ENCODE data around the gene PACS1.
"Not testable (repeated sequence)": the region's sequence is repeated elsewhere in the genome, so short reads cannot be mapped to it uniquely, and the experiment has no call there.

Gene PACS1

DNA sequence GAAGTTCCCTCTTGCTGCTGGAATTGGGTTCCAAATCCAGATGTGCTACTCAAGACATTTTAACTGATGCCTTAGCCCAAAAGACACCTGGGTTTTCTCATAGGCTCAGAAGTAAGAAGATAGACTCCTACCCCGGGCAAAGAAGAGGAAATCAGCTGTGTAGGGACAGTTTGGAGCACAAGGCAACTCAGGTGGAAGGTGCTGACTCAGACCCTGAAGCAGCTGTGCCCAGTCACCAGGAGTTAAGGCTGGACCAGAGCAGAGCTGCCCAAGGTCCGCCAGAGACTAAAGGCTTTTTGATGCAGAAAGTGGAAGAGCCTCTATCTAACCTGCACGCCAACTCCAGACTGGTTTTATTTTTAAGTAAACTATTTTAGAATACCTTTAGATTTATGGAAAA, 177.7 kb downstream of the PACS1 start:
- Histone ChIP-seq H3K27me3 (ENCODE audit: insufficient read depth, low read length, poor library complexity, severe bottlenecking) (no peaks in the 10 kb centered on the region), H3F3A (ENCODE audit: low read depth) (no peaks in the 10 kb centered on the region), H3K4me1 (ENCODE audit: insufficient read depth, low read length, poor library complexity, severe bottlenecking) (no peaks in the 10 kb centered on the region), H3K9me3 (ENCODE audit: insufficient read depth, low read depth, low read length) (no peaks in the 10 kb centered on the region), H3K4me3 (ENCODE audit: low read length, poor library complexity, severe bottlenecking) (no peak overlapping the region), H4K20me1 (ENCODE audit: insufficient read depth, low read length, poor library complexity, severe bottlenecking) (no peaks in the 10 kb centered on the region), H3K79me2 (ENCODE audit: insufficient read depth, low read length) (no peaks in the 10 kb centered on the region), H3K9ac (ENCODE audit: low read depth, low read length, poor library complexity, severe bottlenecking) (no peak overlapping the region), H2AFZ (ENCODE audit: low read length) (no peak overlapping the region), H3K36me3 (ENCODE audit: insufficient read depth, low read length) (no peaks in the 10 kb centered on the region), H3K9me2 (replicated peaks; ENCODE audit: low read depth, low read length) (no peaks in the 10 kb centered on the region), H3K4me2 (ENCODE audit: low read depth, low read length, poor library complexity, severe bottlenecking) (no peak overlapping the region)
- TF ChIP-seq EZH2phosphoT487 (IDR thresholded peaks at IDR 0.05; ENCODE audit: borderline replicate concordance) = no peak
- TF ChIP-seq, protein P1, sequence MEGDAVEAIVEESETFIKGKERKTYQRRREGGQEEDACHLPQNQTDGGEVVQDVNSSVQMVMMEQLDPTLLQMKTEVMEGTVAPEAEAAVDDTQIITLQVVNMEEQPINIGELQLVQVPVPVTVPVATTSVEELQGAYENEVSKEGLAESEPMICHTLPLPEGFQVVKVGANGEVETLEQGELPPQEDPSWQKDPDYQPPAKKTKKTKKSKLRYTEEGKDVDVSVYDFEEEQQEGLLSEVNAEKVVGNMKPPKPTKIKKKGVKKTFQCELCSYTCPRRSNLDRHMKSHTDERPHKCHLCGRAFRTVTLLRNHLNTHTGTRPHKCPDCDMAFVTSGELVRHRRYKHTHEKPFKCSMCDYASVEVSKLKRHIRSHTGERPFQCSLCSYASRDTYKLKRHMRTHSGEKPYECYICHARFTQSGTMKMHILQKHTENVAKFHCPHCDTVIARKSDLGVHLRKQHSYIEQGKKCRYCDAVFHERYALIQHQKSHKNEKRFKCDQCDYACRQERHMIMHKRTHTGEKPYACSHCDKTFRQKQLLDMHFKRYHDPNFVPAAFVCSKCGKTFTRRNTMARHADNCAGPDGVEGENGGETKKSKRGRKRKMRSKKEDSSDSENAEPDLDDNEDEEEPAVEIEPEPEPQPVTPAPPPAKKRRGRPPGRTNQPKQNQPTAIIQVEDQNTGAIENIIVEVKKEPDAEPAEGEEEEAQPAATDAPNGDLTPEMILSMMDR (conservative IDR thresholded peaks at IDR 0.05; ENCODE audit: low read length) = no peak

DNA sequence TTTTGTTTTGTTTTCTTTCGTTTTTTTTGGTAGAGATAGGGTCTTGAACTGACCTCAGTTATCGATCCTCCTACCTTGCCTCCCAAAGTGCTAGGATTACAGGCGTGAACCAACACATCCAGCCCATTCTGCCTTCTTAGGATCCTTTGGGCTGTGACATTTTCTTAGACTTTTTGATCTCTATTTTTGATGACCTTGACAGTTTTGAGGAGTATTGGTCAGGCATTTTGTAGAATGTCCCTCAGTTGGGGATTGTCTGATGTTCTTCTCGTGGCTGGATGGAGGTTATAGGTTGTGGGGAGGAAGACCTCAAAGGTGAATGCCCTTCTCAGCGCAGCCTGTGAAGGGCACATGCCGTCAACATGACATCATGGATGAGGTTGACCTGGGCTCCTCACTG, 178.8 kb downstream of the PACS1 start:
- TF ChIP-seq, protein P1 (conservative IDR thresholded peaks at IDR 0.05; ENCODE audit: low read length) = no peak
- TF ChIP-seq EZH2phosphoT487 (IDR thresholded peaks at IDR 0.05; ENCODE audit: borderline replicate concordance) = no peak
- no peaks in the 10 kb centered on the region for H3K9me2 ChIP-seq (replicated peaks; ENCODE audit: low read depth, low read length)

DNA sequence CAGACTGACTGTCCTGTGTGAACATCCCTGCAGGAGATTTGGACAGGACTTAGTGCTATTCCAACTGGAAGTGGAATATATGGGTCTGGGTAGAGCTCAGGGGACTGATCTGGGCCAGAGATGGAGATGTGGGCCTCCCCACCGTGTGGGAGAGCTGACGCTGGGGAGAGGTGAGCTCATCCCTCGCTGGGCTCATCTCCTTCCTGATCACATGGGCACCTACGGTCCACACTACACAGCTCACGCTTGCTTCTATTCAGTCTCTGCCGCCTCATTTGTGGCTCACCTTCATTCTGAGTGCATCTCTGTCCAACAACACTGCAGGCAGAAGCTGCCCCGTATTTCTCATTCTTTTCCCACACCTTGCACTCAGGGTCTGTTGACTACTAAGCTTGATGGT, 181.7 kb downstream of the PACS1 start:
- H3K4me1 ChIP-seq (ENCODE audit: insufficient read depth, low read length, poor library complexity, severe bottlenecking) = peaks cover 6% of the 10 kb centered on the region
- H3K9me3 ChIP-seq (ENCODE audit: insufficient read depth, low read depth, low read length) = no peaks in the 10 kb centered on the region
- no peak overlapping the region for H3K4me3 ChIP-seq (ENCODE audit: low read length, poor library complexity, severe bottlenecking)
- H3K9ac ChIP-seq (ENCODE audit: low read depth, low read length, poor library complexity, severe bottlenecking) = no peak overlapping the region
- H3K4me2 ChIP-seq (ENCODE audit: low read depth, low read length, poor library complexity, severe bottlenecking) = no peak overlapping the region
- no peaks in the 10 kb centered on the region for H3K36me3 ChIP-seq (ENCODE audit: insufficient read depth, low read length)
- no peak overlapping the region for H2AFZ ChIP-seq (ENCODE audit: low read length)
- H3K79me2 ChIP-seq (ENCODE audit: insufficient read depth, low read length) = no peaks in the 10 kb centered on the region
- no peaks in the 10 kb centered on the region for H3K9me2 ChIP-seq (replicated peaks; ENCODE audit: low read depth, low read length)
- TF ChIP-seq, protein P1 (conservative IDR thresholded peaks at IDR 0.05; ENCODE audit: low read length) = no peak
- no peak for TF ChIP-seq EZH2phosphoT487 (IDR thresholded peaks at IDR 0.05; ENCODE audit: borderline replicate concordance)
- H4K20me1 ChIP-seq (ENCODE audit: insufficient read depth, low read length, poor library complexity, severe bottlenecking) = no peaks in the 10 kb centered on the region
- no peaks in the 10 kb centered on the region for H3F3A ChIP-seq (ENCODE audit: low read depth)
- H3K27me3 ChIP-seq (ENCODE audit: insufficient read depth, low read length, poor library complexity, severe bottlenecking) = no peaks in the 10 kb centered on the region

More for the DNA sequence above, 178.8 kb downstream of the PACS1 start:
- H3K4me2 ChIP-seq (ENCODE audit: low read depth, low read length, poor library complexity, severe bottlenecking) = no peak overlapping the region
- no peaks in the 10 kb centered on the region for H3K79me2 ChIP-seq (ENCODE audit: insufficient read depth, low read length)
- H2AFZ ChIP-seq (ENCODE audit: low read length) = no peak overlapping the region
- no peaks in the 10 kb centered on the region for H3K9me3 ChIP-seq (ENCODE audit: insufficient read depth, low read depth, low read length)
- no peaks in the 10 kb centered on the region for H4K20me1 ChIP-seq (ENCODE audit: insufficient read depth, low read length, poor library complexity, severe bottlenecking)
- no peaks in the 10 kb centered on the region for H3F3A ChIP-seq (ENCODE audit: low read depth)
- H3K9ac ChIP-seq (ENCODE audit: low read depth, low read length, poor library complexity, severe bottlenecking) = no peak overlapping the region
- H3K4me3 ChIP-seq (ENCODE audit: low read length, poor library complexity, severe bottlenecking) = no peak overlapping the region
- no peaks in the 10 kb centered on the region for H3K36me3 ChIP-seq (ENCODE audit: insufficient read depth, low read length)
- no peaks in the 10 kb centered on the region for H3K4me1 ChIP-seq (ENCODE audit: insufficient read depth, low read length, poor library complexity, severe bottlenecking)
- H3K27me3 ChIP-seq (ENCODE audit: insufficient read depth, low read length, poor library complexity, severe bottlenecking) = no peaks in the 10 kb centered on the region

DNA sequence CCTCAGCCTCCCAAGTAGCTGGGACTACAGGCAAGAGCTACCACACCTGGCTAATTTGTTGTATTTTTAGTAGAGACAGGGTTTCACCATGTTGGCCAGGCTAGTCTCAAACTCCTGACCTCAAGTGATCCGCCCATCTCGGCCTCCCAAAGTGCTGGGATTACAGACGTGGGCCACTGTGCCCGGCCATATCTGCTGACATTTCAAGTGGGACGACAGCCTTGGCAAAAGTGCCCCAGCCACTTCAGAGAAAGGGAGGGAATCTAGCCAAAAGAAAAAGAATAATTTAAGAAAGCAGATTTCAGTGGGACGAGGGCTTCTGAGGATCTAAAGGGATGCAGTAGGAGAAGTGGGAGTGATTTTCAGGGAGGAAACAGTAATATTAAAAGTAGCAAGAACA, 183.0 kb downstream of the PACS1 start:
- not testable (repeated sequence) for H3K4me2 ChIP-seq (ENCODE audit: low read depth, low read length, poor library complexity, severe bottlenecking); H2AFZ ChIP-seq (ENCODE audit: low read length); H3K4me1 ChIP-seq (ENCODE audit: insufficient read depth, low read length, poor library complexity, severe bottlenecking); H3K9me3 ChIP-seq (ENCODE audit: insufficient read depth, low read depth, low read length); H3K79me2 ChIP-seq (ENCODE audit: insufficient read depth, low read length); H4K20me1 ChIP-seq (ENCODE audit: insufficient read depth, low read length, poor library complexity, severe bottlenecking); H3K27me3 ChIP-seq (ENCODE audit: insufficient read depth, low read length, poor library complexity, severe bottlenecking); H3K9me2 ChIP-seq (replicated peaks; ENCODE audit: low read depth, low read length); H3F3A ChIP-seq (ENCODE audit: low read depth); H3K9ac ChIP-seq (ENCODE audit: low read depth, low read length, poor library complexity, severe bottlenecking); H3K4me3 ChIP-seq (ENCODE audit: low read length, poor library complexity, severe bottlenecking); H3K36me3 ChIP-seq (ENCODE audit: insufficient read depth, low read length)
